ENCODE data around the gene HHEX. TPM values are rescaled to one million over a fixed set of nuclear protein-coding genes. Genes with fewer than 3 reads are reported as not detected.
"Not testable (repeated sequence)": the region's sequence is repeated elsewhere in the genome, so short reads cannot be mapped to it uniquely, and the experiment has no call there.

The HHEX gene
- total and polyA plus RNA-seq, 2 of the 8 experiments (the other 6 are each of a cell fraction or from before 2014, with no cell fraction given): 0.56 to 1.5 TPM

- TF ChIP-seq SIRT6 (IDR thresholded peaks at IDR 0.05; ENCODE audit: low read length) (no peak), TEAD4 (IDR thresholded peaks at IDR 0.05; ENCODE audit: low read depth, low read length) (no peak)
Observed at GRCh38 chr10:92644921-92645320, 44.8 kb upstream of the HHEX start (continued).

- H3K4me3 ChIP-seq (ENCODE audit: extremely low read depth in 1 of 4, insufficient read depth in 2 of 4, low read depth in 3 of 4, low read length in 4 of 4); FAIRE-seq; H3K18ac ChIP-seq (ENCODE audit: extremely low read depth, low read length); H4K5ac ChIP-seq (ENCODE audit: insufficient read length, low read depth, low read length); H3K27me3 ChIP-seq (replicated peaks in 1 of 4; ENCODE audit: control insufficient read depth in 3 of 4, extremely low read depth in 1 of 4, insufficient read depth in 3 of 4, low read length in 3 of 4); H2AK5ac ChIP-seq (ENCODE audit: low read depth, low read length); H3K14ac ChIP-seq (ENCODE audit: insufficient read length); H2BK5ac ChIP-seq (ENCODE audit: low read depth, low read length); H3K4me1 ChIP-seq (replicated peaks in 1 of 4; ENCODE audit: control insufficient read depth in 3 of 4, insufficient read depth in 4 of 4, low read length in 3 of 4); H3K9ac ChIP-seq (replicated peaks in 1 of 4; ENCODE audit: extremely low read depth in 1 of 4, low read depth in 3 of 4, low read length in 3 of 4); H2BK120ac ChIP-seq (replicated peaks; ENCODE audit: low read depth, low read length); H2BK12ac ChIP-seq (ENCODE audit: low read depth, low read length); H2AFZ ChIP-seq (ENCODE audit: low read length); H3K79me2 ChIP-seq (ENCODE audit: control insufficient read depth in 1 of 2, insufficient read depth in 2 of 2, low read length in 2 of 2); H3K4me2 ChIP-seq (ENCODE audit: insufficient read depth in 1 of 2, low read depth in 2 of 2, low read length in 2 of 2); H3K79me1 ChIP-seq (ENCODE audit: low read depth, low read length); H2BK20ac ChIP-seq (ENCODE audit: low read length); POLR2A ChIA-PET (ENCODE audit: partially characterized antibody); H4K91ac ChIP-seq (replicated peaks; ENCODE audit: insufficient read length, low read length); H4K8ac ChIP-seq (ENCODE audit: extremely low read depth, insufficient read depth, low read length); H3K23me2 ChIP-seq (ENCODE audit: low read depth, low read length); H3K56ac ChIP-seq (replicated peaks; ENCODE audit: insufficient read length, low read depth, low read length); H3K27ac ChIP-seq (ENCODE audit: low read depth, low read length); DNase-seq (ENCODE audit: low read depth in 1 of 2, low spot score in 2 of 2); H3K23ac ChIP-seq (ENCODE audit: insufficient read length); H2BK15ac ChIP-seq (ENCODE audit: low read length); CTCF ChIA-PET (ENCODE audit: partially characterized antibody); H4K20me1 ChIP-seq (replicated peaks in 1 of 2; ENCODE audit: control insufficient read depth in 1 of 2, insufficient read depth in 2 of 2, low read length in 2 of 2); H3K9me3 ChIP-seq (ENCODE audit: insufficient read depth in 2 of 2, low read depth in 1 of 2, low read length in 1 of 2); H3K4ac ChIP-seq (replicated peaks; ENCODE audit: insufficient read length, low read depth, low read length): not testable (repeated sequence)
- 86% methylated on average over 3 of the region's 3 CpGs; no CpG with 5 or more reads in 1 of the 2 experiments for WGBS, 2 experiments (ENCODE audit: extremely low coverage in 1 of 2, insufficient coverage in 1 of 2, insufficient read length in 1 of 2, insufficient replicate concordance in 2 of 2, low coverage in 1 of 2, low lambda C conversion rate in 2 of 2, missing lambda C conversion rate in 1 of 2)
- peaks cover 11 to 75% (median 53%) of the 10 kb centered on the region in 4 experiments for H3K36me3 ChIP-seq (ENCODE audit: control insufficient read depth in 2 of 4, insufficient read depth in 4 of 4, low read length in 3 of 4)
Observed at GRCh38 chr10:92650864-92651263, 38.9 kb upstream of the HHEX start.

Measured in H1 (cell line).